Mucosa of stomach (tissue), 1 donor: ENCODE results near the gene BMP6.

Experiments
- H3K27me3 ChIP-seq: one replicate; pipeline ENCODE4 v1.7.0; 2013; ENCODE audit warnings: mild to moderate bottlenecking, low read length; ENCODE audit not compliant: control insufficient read depth, insufficient read depth
- H3K36me3 ChIP-seq: one replicate; pipeline ENCODE4 v1.7.0; 2013; ENCODE audit warnings: low read length; ENCODE audit not compliant: control insufficient read depth, insufficient read depth
- H3K4me1 ChIP-seq: one replicate; pipeline ENCODE4 v1.7.0; 2013; ENCODE audit warnings: mild to moderate bottlenecking, low read length; ENCODE audit not compliant: control insufficient read depth, insufficient read depth
- H3K4me3 ChIP-seq: one replicate; pipeline ENCODE4 v1.7.0; 2013; ENCODE audit warnings: low read length
- H3K9ac ChIP-seq: one replicate; pipeline ENCODE4 v1.7.0; 2013; ENCODE audit warnings: mild to moderate bottlenecking, low read length, moderate library complexity
- H3K9me3 ChIP-seq: one replicate; pipeline ENCODE4 v1.7.0; 2013; ENCODE audit warnings: mild to moderate bottlenecking, low read length, moderate library complexity; ENCODE audit not compliant: control insufficient read depth
- donor health status: Pancreatic carcinoma.

BMP6 gene

DNA sequence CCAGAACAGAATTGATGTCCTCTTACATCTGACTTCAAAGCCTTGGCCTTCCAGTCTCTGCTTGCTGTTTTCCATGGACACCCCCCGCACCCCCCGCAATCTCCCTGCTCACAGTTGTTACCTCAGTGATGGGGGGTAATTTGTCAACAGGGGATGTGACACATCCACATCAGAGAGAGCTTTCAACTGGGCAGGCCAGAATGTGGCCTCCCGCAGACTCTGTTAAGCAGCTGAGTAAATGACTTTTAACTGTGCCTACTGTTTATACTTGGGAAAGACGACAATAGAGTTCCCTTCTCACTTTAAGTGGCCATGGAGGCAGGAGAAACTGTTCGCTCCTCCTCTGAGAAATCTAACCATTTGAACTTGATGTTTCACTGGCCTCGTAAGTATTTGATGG is 133.7 kb downstream of the BMP6 start:
- no peak overlapping the region for H3K9ac ChIP-seq

DNA sequence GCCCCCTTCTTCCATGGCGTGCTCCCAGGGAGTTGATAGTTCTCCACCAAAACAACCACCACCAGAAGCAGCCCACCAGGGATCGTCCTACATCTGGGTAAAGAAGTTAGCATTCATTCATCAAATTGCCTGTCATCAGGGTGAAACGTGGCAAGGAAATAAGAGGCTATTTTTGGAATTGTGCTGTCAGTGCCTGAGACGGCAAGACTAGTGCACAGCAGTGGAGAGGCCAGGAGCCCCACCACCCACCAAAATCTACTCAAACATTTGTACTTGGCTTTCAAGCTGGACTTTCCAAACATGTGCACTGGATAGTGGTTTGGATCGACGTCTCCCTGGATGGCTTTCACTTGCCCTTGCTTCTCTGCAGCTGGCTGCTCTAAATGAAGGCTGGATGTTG is 139.9 kb downstream of the BMP6 start:
- no peaks in the 10 kb centered on the region for H3K9me3 ChIP-seq
- no peaks in the 10 kb centered on the region for H3K36me3 ChIP-seq
- H3K4me3 ChIP-seq: no peak overlapping the region
- H3K4me1 ChIP-seq: no peaks in the 10 kb centered on the region
- H3K9ac ChIP-seq: no peak overlapping the region
- no peaks in the 10 kb centered on the region for H3K27me3 ChIP-seq

More for the DNA sequence above, 133.7 kb downstream of the BMP6 start:
- Histone ChIP-seq H3K36me3 (no peaks in the 10 kb centered on the region), H3K4me3 (no peak overlapping the region), H3K27me3 (no peaks in the 10 kb centered on the region), H3K4me1 (no peaks in the 10 kb centered on the region), H3K9me3 (no peaks in the 10 kb centered on the region)

DNA sequence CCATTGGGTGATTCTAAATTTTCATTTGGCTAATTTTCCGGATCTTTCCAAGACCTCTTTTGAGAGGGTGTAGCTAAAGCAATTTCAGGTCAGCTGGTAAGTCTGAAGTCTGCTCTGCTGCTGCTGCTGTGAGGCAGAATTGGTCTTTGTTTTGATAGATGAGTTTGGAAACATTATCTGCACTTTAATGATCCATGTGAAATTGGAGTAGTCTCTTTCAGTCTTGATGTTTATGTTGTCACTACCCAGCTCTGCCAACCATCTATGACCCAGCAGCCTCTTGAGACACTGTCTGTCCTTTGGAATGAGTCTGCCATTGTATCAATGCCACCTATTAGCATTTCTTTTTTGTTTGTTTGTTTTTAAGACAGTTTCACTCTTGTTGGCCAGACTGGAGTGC is 140.6 kb downstream of the BMP6 start:
- Histone ChIP-seq H3K9me3 (no peaks in the 10 kb centered on the region), H3K4me1 (no peaks in the 10 kb centered on the region), H3K9ac (no peak overlapping the region), H3K36me3 (no peaks in the 10 kb centered on the region), H3K4me3 (no peak overlapping the region), H3K27me3 (no peaks in the 10 kb centered on the region)

DNA sequence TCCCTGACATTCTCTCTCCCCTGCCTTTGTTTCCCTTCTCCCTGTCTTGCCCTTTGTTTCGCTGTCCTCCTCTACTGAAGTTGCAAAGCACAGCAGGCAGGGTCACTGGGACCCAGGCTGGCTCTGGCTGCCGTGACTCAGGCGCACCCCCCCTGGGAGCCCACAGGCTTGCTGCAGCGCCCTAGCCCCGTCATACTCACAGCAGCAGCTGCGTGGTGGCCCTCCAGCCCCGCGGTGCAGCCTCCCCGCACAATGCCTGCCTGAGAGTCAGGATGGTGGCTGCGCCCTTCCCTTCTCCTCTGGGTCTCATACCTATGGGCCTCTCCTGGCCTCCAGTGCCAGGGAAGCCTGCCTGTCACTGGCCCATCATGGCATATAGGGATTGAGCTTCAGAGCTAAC is 143.0 kb downstream of the BMP6 start:
- no peaks in the 10 kb centered on the region for H3K4me1 ChIP-seq
- no peaks in the 10 kb centered on the region for H3K9me3 ChIP-seq
- H3K27me3 ChIP-seq: no peaks in the 10 kb centered on the region
- H3K36me3 ChIP-seq: no peaks in the 10 kb centered on the region
- no peak overlapping the region for H3K4me3 ChIP-seq
- no peak overlapping the region for H3K9ac ChIP-seq

DNA sequence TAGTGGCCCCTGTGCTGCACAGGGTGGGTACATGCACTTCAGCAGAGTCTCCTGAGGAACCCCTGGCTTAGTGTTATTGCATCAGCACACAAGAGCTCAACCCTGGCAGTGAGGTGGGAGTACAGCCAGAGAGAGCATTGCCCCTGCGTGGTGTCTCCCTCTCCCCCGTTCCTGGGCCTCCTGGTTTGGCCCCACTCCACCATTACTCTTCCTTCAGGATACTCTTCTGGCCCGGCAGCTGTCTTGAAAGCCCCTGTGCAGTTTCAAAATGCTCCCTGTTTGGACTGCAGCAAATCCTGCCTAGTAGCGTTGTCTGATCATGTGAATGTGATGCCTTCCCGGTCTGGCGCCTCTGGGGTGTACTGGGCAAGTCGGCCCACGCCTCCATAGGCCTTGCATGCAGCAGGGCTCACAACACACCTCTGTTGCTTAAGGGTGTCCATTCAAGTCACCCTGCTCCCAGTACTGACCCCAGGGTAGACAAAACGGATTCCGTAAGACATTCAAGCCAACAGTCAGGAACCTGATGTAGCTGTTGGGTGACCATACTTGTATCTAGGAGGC is 152.6 kb downstream of the BMP6 start:
- H3K9me3 ChIP-seq: no peaks in the 10 kb centered on the region
- no peak overlapping the region for H3K9ac ChIP-seq
- H3K36me3 ChIP-seq: no peaks in the 10 kb centered on the region

DNA sequence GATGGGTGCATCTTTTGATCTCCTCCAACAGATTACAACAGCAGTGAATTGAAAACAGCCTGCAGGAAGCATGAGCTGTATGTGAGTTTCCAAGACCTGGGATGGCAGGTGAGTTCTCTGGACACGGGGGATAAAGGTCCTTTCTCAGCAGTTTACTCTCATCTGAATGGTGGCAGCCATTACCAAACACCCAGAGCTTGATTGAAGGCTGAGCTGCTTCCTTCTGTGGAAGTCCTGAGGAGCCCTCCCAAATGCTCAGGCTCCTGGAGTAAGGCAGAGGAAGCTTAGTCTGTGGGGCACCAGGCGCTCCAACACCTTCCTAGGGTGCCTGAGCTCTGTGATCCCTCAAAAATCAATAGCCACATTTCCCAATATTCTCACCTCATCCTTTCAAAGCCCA is 153.1 kb downstream of the BMP6 start:
- no peaks in the 10 kb centered on the region for H3K9me3 ChIP-seq
- no peaks in the 10 kb centered on the region for H3K4me1 ChIP-seq
- H3K4me3 ChIP-seq: no peak overlapping the region
- no peaks in the 10 kb centered on the region for H3K36me3 ChIP-seq
- no peak overlapping the region for H3K9ac ChIP-seq
- H3K27me3 ChIP-seq: no peaks in the 10 kb centered on the region

More for the DNA sequence above, 152.6 kb downstream of the BMP6 start:
- Histone ChIP-seq H3K4me3 (no peak overlapping the region), H3K4me1 (no peaks in the 10 kb centered on the region), H3K27me3 (no peaks in the 10 kb centered on the region)

GRCh38 chr6:7879579-7879978 is 153.7 kb downstream of the BMP6 start:
- Histone ChIP-seq H3K9ac (no peak overlapping the region), H3K27me3 (no peaks in the 10 kb centered on the region), H3K4me1 (no peaks in the 10 kb centered on the region), H3K4me3 (no peak overlapping the region), H3K36me3 (no peaks in the 10 kb centered on the region), H3K9me3 (no peaks in the 10 kb centered on the region)

DNA sequence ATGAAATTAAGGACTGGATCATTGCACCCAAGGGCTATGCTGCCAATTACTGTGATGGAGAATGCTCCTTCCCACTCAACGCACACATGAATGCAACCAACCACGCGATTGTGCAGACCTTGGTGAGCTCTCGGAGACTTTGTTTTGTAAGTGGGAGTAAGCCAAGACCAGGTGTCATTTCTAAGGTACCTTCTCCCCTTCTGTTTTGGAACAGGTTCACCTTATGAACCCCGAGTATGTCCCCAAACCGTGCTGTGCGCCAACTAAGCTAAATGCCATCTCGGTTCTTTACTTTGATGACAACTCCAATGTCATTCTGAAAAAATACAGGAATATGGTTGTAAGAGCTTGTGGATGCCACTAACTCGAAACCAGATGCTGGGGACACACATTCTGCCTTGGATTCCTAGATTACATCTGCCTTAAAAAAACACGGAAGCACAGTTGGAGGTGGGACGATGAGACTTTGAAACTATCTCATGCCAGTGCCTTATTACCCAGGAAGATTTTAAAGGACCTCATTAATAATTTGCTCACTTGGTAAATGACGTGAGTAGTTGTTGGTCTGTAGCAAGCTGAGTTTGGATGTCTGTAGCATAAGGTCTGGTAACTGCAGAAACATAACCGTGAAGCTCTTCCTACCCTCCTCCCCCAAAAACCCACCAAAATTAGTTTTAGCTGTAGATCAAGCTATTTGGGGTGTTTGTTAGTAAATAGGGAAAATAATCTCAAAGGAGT is 154.2 kb downstream of the BMP6 start:
- Histone ChIP-seq H3K4me3 (no peak overlapping the region), H3K36me3 (no peaks in the 10 kb centered on the region), H3K9ac (no peak overlapping the region), H3K9me3 (no peaks in the 10 kb centered on the region), H3K4me1 (no peaks in the 10 kb centered on the region), H3K27me3 (no peaks in the 10 kb centered on the region)

- no peak overlapping the region for H3K4me3 ChIP-seq
- no peaks in the 10 kb centered on the region for H3K4me1 ChIP-seq
- H3K36me3 ChIP-seq: no peaks in the 10 kb centered on the region
- H3K9me3 ChIP-seq: no peaks in the 10 kb centered on the region
- H3K9ac ChIP-seq: no peak overlapping the region
- no peaks in the 10 kb centered on the region for H3K27me3 ChIP-seq
Measured at GRCh38 chr6:7880718-7881107, 154.8 kb downstream of the BMP6 start.

GRCh38 chr6:7881765-7882500 is 156.0 kb downstream of the BMP6 start:
- Histone ChIP-seq H3K9me3 (no peaks in the 10 kb centered on the region), H3K4me3 (no peak overlapping the region), H3K9ac (no peak overlapping the region), H3K4me1 (no peaks in the 10 kb centered on the region), H3K36me3 (no peaks in the 10 kb centered on the region), H3K27me3 (no peaks in the 10 kb centered on the region)

- Histone ChIP-seq H3K36me3 (no peaks in the 10 kb centered on the region), H3K9me3 (no peaks in the 10 kb centered on the region), H3K4me1 (no peaks in the 10 kb centered on the region), H3K4me3 (no peak overlapping the region), H3K27me3 (no peaks in the 10 kb centered on the region), H3K9ac (no peak overlapping the region)
Measured at GRCh38 chr6:7882505-7883257, 156.8 kb downstream of the BMP6 start.

DNA sequence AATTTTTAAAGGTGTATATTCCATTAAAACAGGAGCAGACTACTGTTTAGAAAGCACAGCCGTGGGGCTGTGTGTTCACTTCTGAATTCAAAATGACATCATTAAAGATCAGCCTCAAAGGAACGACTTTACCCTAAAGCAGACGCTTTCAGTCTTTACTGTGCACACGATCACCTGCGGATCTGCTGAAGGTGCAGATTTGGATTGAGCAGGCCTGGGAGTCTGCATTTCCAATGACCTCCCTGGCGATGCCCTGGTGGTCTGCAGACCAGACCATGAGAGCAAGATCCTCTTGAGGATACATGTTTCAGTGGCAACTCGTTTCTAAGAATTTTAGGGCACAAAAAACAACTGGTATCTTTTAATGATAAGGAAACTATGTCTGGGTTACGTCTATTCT is 157.5 kb downstream of the BMP6 start:
- Histone ChIP-seq H3K4me3 (no peak overlapping the region), H3K4me1 (no peaks in the 10 kb centered on the region), H3K27me3 (no peaks in the 10 kb centered on the region), H3K9ac (no peak overlapping the region), H3K36me3 (no peaks in the 10 kb centered on the region), H3K9me3 (no peaks in the 10 kb centered on the region)
